Measurements from ENCODE around the gene FSCN2.
A peak's percentile ranks its signal among the peaks of the same experiment; 100 is the strongest.

Gene FSCN2

GRCh38 chr17:81556175-81556691 lies 28.1 kb downstream of the FSCN2 start:
- peak; percentile 61 for DNase-seq (ENCODE audit: low spot score)

GRCh38 chr17:81556863-81557262 lies 28.7 kb downstream of the FSCN2 start:
- DNase-seq (ENCODE audit: low spot score): no peak

DNA sequence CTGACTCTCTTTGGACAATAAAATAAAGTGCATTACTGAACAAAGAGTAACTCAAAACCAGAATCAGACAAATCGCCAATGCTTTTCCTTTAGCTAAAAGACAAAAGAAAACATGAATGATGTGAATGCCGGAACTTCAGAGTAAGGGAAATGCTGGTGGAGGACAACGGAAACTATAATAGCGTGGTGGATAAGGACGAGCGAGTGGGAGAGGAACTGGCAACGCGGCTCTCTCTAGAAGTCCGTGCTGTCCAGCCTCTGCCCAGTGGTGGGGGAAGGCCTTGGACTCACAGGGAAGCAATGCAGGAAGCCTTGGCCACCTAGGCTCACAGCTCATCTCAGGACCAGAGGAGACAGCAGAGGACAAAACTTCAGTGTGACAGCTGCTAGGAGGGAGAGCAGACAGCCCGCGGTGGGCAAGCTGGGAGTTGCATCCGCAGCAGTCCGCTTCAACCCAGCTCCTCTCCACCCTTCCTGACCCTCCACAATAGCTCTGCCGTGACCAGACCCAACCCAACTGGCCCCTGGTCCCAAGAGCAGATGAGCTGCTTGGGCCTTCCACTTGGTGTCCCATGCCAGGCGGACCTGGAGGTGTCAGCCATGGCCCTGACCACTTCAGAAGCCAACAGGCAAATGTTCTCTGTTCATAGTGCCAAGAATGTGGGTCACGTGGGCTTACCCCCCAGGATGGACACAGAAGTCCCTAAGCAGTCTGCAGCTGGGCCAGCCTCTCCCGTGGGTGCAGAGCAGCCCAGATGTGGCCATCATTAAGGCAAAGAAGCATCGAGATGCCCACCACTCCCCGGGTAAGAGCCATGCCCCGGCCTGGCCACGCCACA lies 29.3 kb downstream of the FSCN2 start:
- DNase-seq (ENCODE audit: low spot score): no peak

DNA sequence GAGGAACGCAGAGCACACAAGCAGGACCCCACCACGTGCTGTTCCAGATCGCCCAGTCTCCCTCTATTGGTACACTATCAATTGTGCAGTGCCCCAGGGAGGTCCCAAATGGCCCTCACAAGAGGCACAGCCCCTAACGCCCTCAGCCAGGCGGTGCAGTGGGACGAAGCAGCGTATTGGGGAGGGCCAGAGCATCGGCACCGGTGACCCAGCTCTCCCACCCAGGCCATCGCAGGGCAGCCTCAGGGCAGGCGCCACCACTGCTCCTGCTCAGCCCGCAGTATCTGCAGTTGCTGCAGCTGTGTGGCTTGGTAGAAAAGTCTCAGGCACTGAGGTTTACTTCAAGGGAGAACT lies 29.9 kb downstream of the FSCN2 start:
- DNase-seq (ENCODE audit: low spot score): no peak

DNA sequence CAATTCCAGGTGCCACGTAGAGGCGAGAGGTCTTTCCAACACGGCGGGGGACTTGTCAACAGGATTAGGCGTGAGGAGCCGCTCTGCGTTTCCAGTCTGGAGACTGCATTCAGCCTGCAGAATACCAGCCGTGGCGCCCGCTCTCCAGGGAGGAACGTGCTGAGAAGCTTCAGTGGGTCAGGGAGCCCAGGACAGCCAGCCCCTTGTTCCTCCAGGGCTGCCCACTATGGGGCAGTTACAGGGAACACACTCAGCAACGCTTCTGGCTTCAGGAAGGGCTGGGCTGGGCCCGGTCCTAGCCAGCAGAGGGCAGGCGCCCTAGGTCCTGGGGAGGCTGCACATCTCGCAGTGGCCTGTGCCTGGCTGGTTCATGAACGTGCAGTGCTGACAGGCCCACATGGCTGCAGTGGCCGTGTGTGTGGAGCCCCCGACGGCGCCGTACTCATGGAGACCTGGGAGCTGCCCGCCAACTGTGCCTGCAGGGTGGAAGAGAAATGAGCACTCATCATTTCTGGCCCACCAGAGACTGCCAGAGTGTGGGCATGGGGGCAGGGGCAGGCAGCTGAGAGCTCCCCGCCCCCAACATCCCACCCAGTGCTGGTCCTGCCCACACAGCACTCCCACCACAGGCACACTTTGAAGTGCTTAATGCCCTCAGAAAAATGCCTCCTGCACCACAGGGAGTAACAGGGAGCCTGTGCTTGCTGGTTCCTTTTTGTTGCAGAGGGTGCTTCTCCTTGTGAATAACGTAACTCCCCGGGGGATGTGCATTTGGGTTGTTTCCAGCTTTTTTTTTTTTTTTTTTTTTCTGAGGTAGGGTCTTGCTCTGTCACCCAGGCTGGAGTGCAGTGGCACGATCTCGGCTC lies 31.0 kb downstream of the FSCN2 start:
- DNase-seq (ENCODE audit: low spot score): no peak

DNA sequence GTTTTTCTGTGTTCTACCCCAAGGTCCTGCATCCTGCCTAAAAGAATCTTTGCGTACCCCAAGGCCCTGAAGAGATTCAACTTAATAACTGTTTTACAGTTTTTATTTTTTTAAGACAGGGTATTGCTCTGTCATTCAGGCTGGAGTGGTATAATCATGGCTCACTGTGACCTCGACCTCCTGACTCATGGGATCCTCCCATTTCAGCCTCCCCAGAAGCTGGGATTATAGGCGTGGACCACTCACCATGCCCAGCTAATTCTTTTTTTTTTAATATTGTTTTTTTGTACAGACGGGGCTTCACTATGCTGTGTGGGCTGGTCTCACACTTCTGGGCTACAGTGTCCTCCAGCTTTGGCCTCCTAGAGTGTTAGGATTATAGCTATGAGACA lies 33.3 kb downstream of the FSCN2 start:
- DNase-seq (ENCODE audit: low spot score): no peak

- no peak for DNase-seq (ENCODE audit: low spot score)
Observed at GRCh38 chr17:81563861-81564586, 35.8 kb downstream of the FSCN2 start.

DNA sequence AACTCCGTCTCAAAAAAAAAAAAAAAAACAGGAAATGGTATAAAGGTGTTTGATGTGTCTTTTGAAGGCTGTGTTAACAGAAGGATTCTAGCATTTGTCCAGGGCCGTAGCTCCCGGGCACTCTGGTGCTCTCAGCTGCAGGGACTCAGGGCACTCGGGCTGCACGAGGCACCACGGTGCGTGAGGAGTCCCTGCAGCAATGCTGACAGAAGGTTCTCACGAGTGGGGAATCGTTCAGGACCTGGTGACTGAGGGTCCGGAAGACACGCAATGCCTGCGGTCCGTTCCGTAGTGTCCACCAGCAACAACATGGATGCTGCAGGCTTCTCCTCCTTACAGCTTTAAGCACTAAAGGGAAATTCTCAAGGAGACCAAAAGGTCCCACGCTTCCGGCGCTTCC lies 36.6 kb downstream of the FSCN2 start:
- no peak for DNase-seq (ENCODE audit: low spot score)

DNA sequence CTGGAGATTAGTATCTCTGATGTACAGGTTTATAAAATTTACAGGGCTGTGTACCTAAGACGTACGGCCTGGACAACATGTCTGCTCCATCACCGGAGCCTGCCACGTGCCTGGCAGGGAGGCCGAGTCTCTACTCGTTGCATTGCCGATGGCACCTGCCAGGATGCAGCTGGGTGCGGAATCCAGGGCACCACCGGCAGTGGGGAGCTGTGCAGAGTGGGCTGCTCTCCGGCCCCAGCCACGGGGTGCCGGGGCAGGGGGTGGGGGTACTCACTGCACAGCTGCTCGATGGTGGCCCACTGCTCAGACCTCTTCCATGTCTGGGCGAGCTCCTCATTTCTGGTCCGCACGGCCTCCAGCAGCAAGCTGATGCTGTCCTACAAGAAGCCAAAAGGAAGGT lies 37.1 kb downstream of the FSCN2 start:
- DNase-seq (ENCODE audit: low spot score): no peak

GRCh38 chr17:81566461-81567126 lies 38.4 kb downstream of the FSCN2 start:
- DNase-seq (ENCODE audit: low spot score): peak; percentile 89

GRCh38 chr17:81567191-81567590 lies 39.0 kb downstream of the FSCN2 start:
- no peak for DNase-seq (ENCODE audit: low spot score)

DNA sequence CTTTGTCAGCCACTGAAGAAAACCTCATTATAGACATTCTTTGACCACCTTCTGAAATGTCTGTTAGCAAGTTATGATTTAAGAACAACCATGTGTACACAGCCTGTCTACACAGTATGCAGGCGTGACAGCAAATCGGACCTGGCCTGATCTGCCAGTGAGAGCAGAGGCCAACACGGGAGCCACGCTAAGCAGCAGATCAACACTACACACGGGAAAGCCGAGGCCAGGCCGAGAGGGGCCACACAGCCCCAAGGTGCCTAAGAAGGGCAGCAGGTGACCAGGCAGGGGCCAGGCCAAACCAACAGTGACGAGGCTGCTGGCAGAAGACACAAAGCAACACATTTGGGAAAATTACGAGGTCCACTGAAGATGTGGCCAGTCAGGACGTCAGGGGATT lies 40.2 kb downstream of the FSCN2 start:
- DNase-seq (ENCODE audit: low spot score): no peak

DNA sequence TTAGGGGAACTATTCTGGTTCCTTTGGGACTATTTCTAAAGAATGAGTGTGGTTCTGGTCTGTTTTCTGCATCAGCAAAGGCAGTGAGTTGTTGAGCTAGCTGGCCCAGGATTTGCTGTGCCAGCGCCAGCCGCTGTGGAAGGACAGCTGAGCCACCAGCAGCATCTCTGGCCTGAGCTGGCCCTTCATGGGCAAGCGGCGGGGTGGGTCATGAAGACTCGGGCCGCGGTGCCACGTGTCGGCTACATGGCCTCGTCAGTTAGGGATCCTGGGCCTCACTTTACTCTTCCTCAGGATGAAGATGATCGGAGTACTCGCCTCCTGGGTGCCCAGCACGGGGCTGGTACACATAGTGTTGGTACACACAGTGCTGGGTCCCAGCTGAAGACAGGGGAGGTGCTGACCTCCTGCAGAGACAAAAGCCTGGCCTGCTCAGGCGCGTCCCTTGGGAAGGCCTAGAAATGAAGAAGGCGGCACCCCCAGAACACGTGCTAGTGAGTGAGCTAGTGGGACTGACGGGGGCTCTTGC lies 41.9 kb downstream of the FSCN2 start:
- DNase-seq (ENCODE audit: low spot score): no peak

GRCh38 chr17:81570964-81571363 lies 42.8 kb downstream of the FSCN2 start:
- DNase-seq (ENCODE audit: low spot score): no peak

DNA sequence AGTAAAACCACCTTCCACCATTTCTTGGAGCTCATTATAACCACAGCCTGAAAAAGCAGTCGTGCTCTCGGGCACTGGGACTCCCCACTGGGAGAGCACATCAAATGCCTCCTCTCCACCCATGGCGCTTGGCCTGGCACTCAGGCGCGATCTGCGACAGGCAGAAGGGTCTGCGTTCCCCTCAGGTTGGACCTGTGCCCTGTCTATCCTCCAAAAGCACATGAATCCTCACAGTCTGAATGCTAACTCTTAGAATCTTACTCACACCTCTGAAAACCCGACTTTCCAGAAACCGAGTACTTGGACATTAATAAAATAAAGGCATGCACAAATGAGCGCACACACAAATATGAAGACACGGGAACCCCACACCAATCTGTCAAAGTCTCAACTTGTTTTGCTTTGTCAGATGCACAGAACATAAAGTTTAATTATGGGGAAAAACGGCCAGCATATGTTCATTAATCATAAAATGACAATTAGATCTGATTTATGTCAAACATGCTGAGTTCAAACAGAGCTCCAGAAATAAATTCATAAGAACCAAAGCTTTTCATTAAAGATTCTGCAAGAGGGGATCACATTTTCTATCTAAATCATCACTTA lies 44.5 kb downstream of the FSCN2 start:
- DNase-seq (ENCODE audit: low spot score): no peak

DNA sequence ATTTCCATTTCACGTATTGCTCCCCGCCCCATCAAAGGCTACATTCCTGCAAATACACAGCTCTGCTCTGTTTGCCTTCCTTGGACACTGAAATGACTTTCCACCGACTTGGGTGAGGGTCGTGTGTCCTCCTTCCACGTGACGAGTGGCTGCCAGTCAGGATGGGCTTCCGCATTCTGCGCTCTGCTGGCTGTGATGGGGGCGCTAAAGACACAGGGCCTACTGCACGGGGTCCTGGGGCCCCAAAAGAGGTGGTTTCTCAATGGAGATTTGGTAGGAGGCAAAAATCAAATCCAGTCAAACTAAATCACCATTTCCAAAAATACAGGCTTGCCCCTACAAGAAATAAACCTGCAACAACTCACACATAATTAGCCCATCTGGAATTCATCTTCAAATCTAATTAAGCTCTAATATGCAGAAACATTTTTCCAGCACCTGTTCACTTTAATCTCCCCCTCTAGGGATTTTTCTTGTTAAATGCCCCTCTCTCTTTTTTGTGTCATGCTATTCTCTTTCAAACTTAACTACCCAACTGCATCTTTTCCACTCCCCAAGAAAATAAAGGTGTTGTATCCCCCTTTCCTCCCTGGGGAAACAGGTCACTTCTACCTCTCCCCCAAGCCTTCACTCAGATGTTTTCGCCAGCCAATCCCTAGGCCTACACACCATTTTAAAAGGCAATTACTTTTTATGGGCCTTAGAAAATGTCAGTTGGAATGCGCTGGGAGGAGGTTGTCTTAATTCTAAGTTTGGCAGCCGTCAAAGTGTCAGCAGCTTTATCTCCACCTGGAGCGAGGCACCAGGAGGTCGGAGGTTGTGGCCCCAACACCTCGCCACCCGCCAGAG lies 45.8 kb downstream of the FSCN2 start:
- no peak for DNase-seq (ENCODE audit: low spot score)

DNA sequence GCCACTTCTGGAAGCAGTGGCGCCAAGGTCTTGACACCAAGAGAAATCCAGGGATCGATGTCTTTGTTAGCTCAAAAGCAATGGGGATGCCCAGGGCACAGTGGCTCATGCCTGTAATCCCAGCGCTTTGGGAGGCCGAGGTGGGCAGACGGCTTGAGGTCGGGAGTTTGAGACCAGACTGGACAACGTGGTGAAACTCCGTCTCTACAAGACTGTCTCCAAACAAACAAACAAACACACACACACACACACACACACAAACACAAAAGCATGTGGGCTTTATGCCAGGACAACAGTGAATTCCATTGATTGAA lies 46.4 kb downstream of the FSCN2 start:
- DNase-seq (ENCODE audit: low spot score): no peak

DNA sequence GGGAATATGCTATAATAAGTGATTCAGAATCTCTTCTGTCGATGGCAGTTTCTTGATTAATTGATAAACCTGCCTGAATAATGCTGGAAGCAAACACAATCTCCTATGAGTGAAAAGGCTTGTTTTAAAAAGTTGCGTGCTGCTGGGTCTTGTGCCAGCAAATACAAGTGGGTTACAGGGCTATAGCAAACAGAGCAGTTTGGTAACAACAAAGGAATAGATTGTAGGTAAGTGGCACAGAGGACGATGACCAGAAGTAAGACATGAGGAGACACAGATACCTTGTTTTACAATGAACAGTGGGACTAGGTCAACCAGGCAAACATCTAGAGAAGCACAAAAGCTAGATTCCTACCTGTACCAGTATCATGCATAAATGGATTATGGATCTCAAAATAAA lies 47.7 kb downstream of the FSCN2 start:
- no peak for DNase-seq (ENCODE audit: low spot score)

GRCh38 chr17:81576621-81577277 lies 48.6 kb downstream of the FSCN2 start:
- DNase-seq (ENCODE audit: low spot score): peak; percentile 75
